GM12878 (cell line): ENCODE results near the gene CAMK4. TPM values are rescaled to one million over a fixed set of nuclear protein-coding genes. Genes with fewer than 3 reads are reported as not detected.
A peak's percentile ranks its signal among the peaks of the same experiment; 100 is the strongest.

Source experiments
- ATAC-seq: fragments of 200-7000 bp; cut with Tn5 transposase; 3 replicates; pipeline ENCODE4 v1.9.1; 2020; ENCODE audit warnings: mild to moderate bottlenecking, moderate library complexity
- BruUV-seq: library from RNA; stranded (reverse); fragments of 400-500 nt; replicated peaks from 2 replicates; lab custom pipeline; 2021; lab: Mats Ljungman, UMichigan
- CTCF ChIA-PET: fragments of 300-600 bp; sonication (Branson Sonifier 250); formaldehyde crosslinking; extraction: SDS; loops from one replicate; lab custom pipeline; 2021; ENCODE audit warnings: inconsistent platforms; lab: Yijun Ruan, JAX
- POLR2A ChIA-PET: fragments of 350-600 bp; formaldehyde crosslinking; extraction: SDS; loops from one replicate; lab custom pipeline; 2021; ENCODE audit warnings: inconsistent platforms; lab: Charles Lee
- RAD21 ChIA-PET: fragments of 300-600 bp; sonication (Branson Sonifier 250); formaldehyde crosslinking; loops from one replicate; lab custom pipeline; 2023; ENCODE audit warnings: antibody characterized with exemption; ENCODE audit not compliant: unreplicated experiment; lab: Charles Lee
- SMC1A ChIA-PET: fragments of 300-600 bp; sonication (Branson Sonifier 250); formaldehyde crosslinking; loops from one replicate; lab custom pipeline; 2023; ENCODE audit not compliant: unreplicated experiment, uncharacterized antibody; lab: Charles Lee
- DNase-seq: peaks from one replicate; pipeline ENCODE4 v3.0.0-alpha.2; 2011; ENCODE audit warnings: low read depth, low spot score
- FAIRE-seq: peaks from 3 replicates; lab custom pipeline; 2011; peaks lifted over from hg19 to GRCh38; lab: Jason Lieb, UNC
- H2AFZ ChIP-seq: 2 replicates; pipeline ENCODE4 v1.6.0; 2011; ENCODE audit warnings: low read depth, low read length, control low read depth; ENCODE audit not compliant: control insufficient read depth
- H3K27ac ChIP-seq: 2 replicates; pipeline ENCODE4 v1.5.1; 2011; ENCODE audit warnings: control low read depth; ENCODE audit not compliant: control insufficient read depth, insufficient read depth
- H3K27me3 ChIP-seq, 2 experiments: replicated peaks in 1 of 2; 2 replicates each; pipeline versions ENCODE4 v1.6.0 to v1.6.1; 2011; ENCODE audit warnings: low read length in 1 of 2; ENCODE audit not compliant: control insufficient read depth in 2 of 2, insufficient read depth in 2 of 2
- H3K36me3 ChIP-seq, 2 experiments: 2 replicates each; pipeline ENCODE4 v1.5.1; 2011; ENCODE audit warnings: low read length in 1 of 2; ENCODE audit not compliant: control insufficient read depth in 2 of 2, insufficient read depth in 2 of 2
- H3K4me1 ChIP-seq: 2 replicates; pipeline ENCODE4 v1.6.1; 2011; ENCODE audit warnings: mild to moderate bottlenecking, low read length, moderate library complexity, mixed read lengths; ENCODE audit not compliant: control insufficient read depth, insufficient read depth
- H3K4me2 ChIP-seq: 2 replicates; pipeline ENCODE4 v1.6.0; 2011; ENCODE audit warnings: control low read depth; ENCODE audit not compliant: control insufficient read depth, insufficient read depth
- H3K4me3 ChIP-seq: fragments of 200-600 bp; sonication (generic); 2 replicates; pipeline ENCODE4 v1.5.1; 2016
- H3K79me2 ChIP-seq: 2 replicates; pipeline ENCODE4 v1.6.0; 2011; ENCODE audit warnings: low read length; ENCODE audit not compliant: control insufficient read depth, insufficient read depth
- H3K9ac ChIP-seq: 2 replicates; pipeline ENCODE4 v1.8.0; 2011; ENCODE audit warnings: low read length, control low read depth, mixed read lengths; ENCODE audit not compliant: control insufficient read depth, insufficient read depth
- H3K9me3 ChIP-seq: replicated peaks from 3 replicates; pipeline ENCODE4 v1.5.1; 2011; ENCODE audit warnings: mild to moderate bottlenecking, low read length; ENCODE audit not compliant: control insufficient read depth, insufficient read depth
- H4K20me1 ChIP-seq: 2 replicates; pipeline ENCODE4 v1.6.0; 2011; ENCODE audit not compliant: control insufficient read depth, insufficient read depth
- ASH2L ChIP-seq: fragments of 300-600, 200-600 bp; sonication (generic); IDR thresholded peaks from 2 replicates; pipeline ENCODE4 v1.6.1; 2017; ENCODE audit warnings: low read depth, mild to moderate bottlenecking, borderline replicate concordance
- CTCF ChIP-seq, 3 experiments: IDR thresholded peaks in 2 of 3; conservative IDR thresholded peaks in 1 of 3; 2 replicates each; pipeline ENCODE4 v1.5.1; 2011; ENCODE audit warnings: low read depth in 3 of 3, low read length in 3 of 3, mild to moderate bottlenecking in 3 of 3, control low read depth in 2 of 3, moderate library complexity in 2 of 3, inconsistent platforms in 1 of 3, mixed read lengths in 1 of 3; ENCODE audit not compliant: control insufficient read depth in 2 of 3, insufficient read depth in 1 of 3; ENCODE audit errors: extremely low read depth in 1 of 3
- DPF2 ChIP-seq: fragments of 450-650 bp; IDR thresholded peaks from 2 replicates; pipeline ENCODE4 v1.6.1; 2017; ENCODE audit warnings: mild to moderate bottlenecking
- GABPA ChIP-seq: IDR thresholded peaks from 2 replicates; pipeline ENCODE4 v1.6.1; 2014; ENCODE audit warnings: antibody characterized with exemption, low read depth, mild to moderate bottlenecking, inconsistent platforms
- HCFC1 ChIP-seq: fragments of 150-350 bp; IDR thresholded peaks from 2 replicates; pipeline ENCODE4 v1.6.1; 2014; ENCODE audit warnings: low read length
- PML ChIP-seq: IDR thresholded peaks from 2 replicates; pipeline ENCODE4 v1.6.1; 2012; ENCODE audit warnings: low read length, inconsistent platforms
- RAD21 ChIP-seq: IDR thresholded peaks from 2 replicates; pipeline ENCODE4 v1.6.1; 2011; ENCODE audit warnings: mild to moderate bottlenecking, low read depth, low read length, moderate library complexity; ENCODE audit not compliant: insufficient read depth
- TCF12 ChIP-seq: IDR thresholded peaks from 2 replicates; pipeline ENCODE4 v1.6.1; 2011; ENCODE audit warnings: low read depth, mild to moderate bottlenecking, low read length
- YY1 ChIP-seq: IDR thresholded peaks from 2 replicates; pipeline ENCODE4 v1.6.1; 2011; ENCODE audit warnings: low read depth, mild to moderate bottlenecking, low read length
- ZNF687 ChIP-seq: fragments of 450-650 bp; IDR thresholded peaks from 2 replicates; pipeline ENCODE4 v1.6.1; 2017; ENCODE audit warnings: mild to moderate bottlenecking, moderate library complexity
- WGBS: methylation state at CpG from one replicate; pipeline ENCODE4 v1.1.6; 2016; ENCODE audit warnings: low lambda C conversion rate; ENCODE audit not compliant: insufficient replicate concordance, insufficient coverage; ENCODE audit errors: missing lambda C conversion rate; 5-methylcytosine and 5-hydroxymethylcytosine counted together
- in situ Hi-C: fragments of 300-500 bp; cut with MboI; formaldehyde crosslinking; loops from 9 replicates; pipeline ENCODE4 v1.14.3; 2018; ENCODE audit warnings: mixed read lengths
- intact Hi-C: fragments of 100-400 bp; cut with micrococcal nuclease; formaldehyde crosslinking; loops from one replicate; pipeline ENCODE4 v1.14.2; 2022; ENCODE audit not compliant: unreplicated experiment
- polyA plus RNA-seq, 11 experiments: library from polyadenylated mRNA; depleted of rRNA in 4 of 11; unstranded in 6 of 11; stranded (reverse) in 5 of 11; fragments of >200 nt; fragmentation: Nextera tagmentation in 4 of 11; fragmentation: Illumina TruSeq in 1 of 11; extraction: Ambion mirVana in 4 of 11; extraction: Trizol in 1 of 11; gene quantifications; 1 replicate in 1 of 11; 2 replicates in 10 of 11; pipeline versions ENCODE4 v1.2.1 to v1.2.3, GENCODE V29; 2011 to 2016; ENCODE audit warnings: inconsistent platforms in 2 of 11, missing spikeins in 2 of 11, low read depth in 1 of 11
- total RNA-seq, 4 experiments: library from RNA; depleted of rRNA in 3 of 4; stranded (reverse); fragments of >200 nt in 3 of 4; fragmentation: Illumina TruSeq in 1 of 4; extraction: Trizol in 1 of 4; gene quantifications; 2 replicates each; pipeline versions ENCODE4 v1.2.1 to v1.2.3, GENCODE V29; 2013 to 2021

Gene CAMK4
- total and polyA plus RNA-seq, 10 of the 15 experiments (the other 5 are each of a cell fraction or from before 2014, with no cell fraction given), result 13.3 to 51.9 (median 35.3) TPM

GRCh38 chr5:111478266-111478665, 254.1 kb downstream of the CAMK4 start:
- Histone ChIP-seq H3K4me2 (no peak overlapping the region), H3K4me1 (no peaks in the 10 kb centered on the region), H3K4me3 (no peak overlapping the region), H3K9ac (no peak overlapping the region), H3K36me3 (peaks cover 2 to 7% of the 10 kb centered on the region in 2 experiments), H3K79me2 (no peaks in the 10 kb centered on the region), H4K20me1 (no peaks in the 10 kb centered on the region), H2AFZ (no peak overlapping the region), H3K27ac (no peak overlapping the region), H3K9me3 (no peaks in the 10 kb centered on the region), H3K27me3 (no peaks in the 10 kb centered on the region)
- BruUV-seq, result no TSS peak
- RAD21 ChIA-PET, result interaction anchor here (0.8 to 1.7 kb wide), 3 partner anchors 53 to 322 kb away, joined by 3 to 7 read pairs (median 4); no protein-coding TSS in a partner anchor
- POLR2A ChIA-PET, result no interaction called here
- WGBS, result 100% methylated on average over 1 of the region's 1 CpG
- no peak for FAIRE-seq
- no peak for DNase-seq
- SMC1A ChIA-PET, result interaction anchor here (0.7 to 1.7 kb wide), 8 partner anchors 10 to 323 kb away, joined by 3 to 9 read pairs (median 4); no protein-coding TSS in a partner anchor
- in situ Hi-C loops (loop anchor here (10.0 kb wide), 1 partner anchor 313 kb away; no protein-coding TSS in a partner anchor), intact Hi-C loops (no loop called here)
- TF ChIP-seq RAD21, result peak; percentile 50
- TF ChIP-seq PML, result no peak
- peak in 1 of 3 experiments; percentile 15; a peak in 1 of 6 replicates for TF ChIP-seq CTCF (IDR thresholded peaks at IDR 0.05 in 2 of 3, conservative IDR thresholded peaks at IDR 0.05 in 1 of 3; ENCODE audit: control insufficient read depth in 2 of 3, extremely low read depth in 1 of 3, insufficient read depth in 1 of 3, low read depth in 3 of 3, low read length in 3 of 3)
- ATAC-seq, result no peak
- CTCF ChIA-PET, result interaction anchor here (0.9 to 1.8 kb wide), 10 partner anchors 8 to 320 kb away, joined by 3 to 8 read pairs (median 4); no protein-coding TSS in a partner anchor

GRCh38 chr5:111478898-111479297, 254.7 kb downstream of the CAMK4 start:
- H3K9ac ChIP-seq, result no peak overlapping the region
- intact Hi-C loops, result no loop called here
- peaks cover 3 to 9% of the 10 kb centered on the region in 2 experiments for H3K36me3 ChIP-seq
- no peaks in the 10 kb centered on the region for H3K9me3 ChIP-seq
- no peaks in the 10 kb centered on the region for H3K27me3 ChIP-seq
- H3K27ac ChIP-seq, result no peak overlapping the region
- in situ Hi-C loops, result loop anchor here (10.0 kb wide), 1 partner anchor 314 kb away; no protein-coding TSS in a partner anchor
- no peaks in the 10 kb centered on the region for H3K79me2 ChIP-seq
- 97% methylated on average over 2 of the region's 2 CpGs for WGBS
- no peak overlapping the region for H3K4me3 ChIP-seq
- BruUV-seq, result no TSS peak
- H3K4me1 ChIP-seq, result no peaks in the 10 kb centered on the region
- H3K4me2 ChIP-seq, result no peak overlapping the region
- ChIA-PET CTCF (interaction anchor here (0.9 to 1.8 kb wide), 5 partner anchors 9 to 320 kb away, joined by 3 to 8 read pairs (median 5); no protein-coding TSS in a partner anchor), POLR2A (no interaction called here), SMC1A (interaction anchor here (1.3 to 1.7 kb wide), 3 partner anchors 9 to 323 kb away, joined by 4 to 6 read pairs (median 4); no protein-coding TSS in a partner anchor), RAD21 (interaction anchor here (1.7 kb wide), 1 partner anchor 320 kb away, joined by 7 read pairs; no protein-coding TSS in a partner anchor)
- H4K20me1 ChIP-seq, result no peaks in the 10 kb centered on the region
- H2AFZ ChIP-seq, result no peak overlapping the region
- DNase-seq (no peak), FAIRE-seq (no peak), ATAC-seq (no peak)
- no peak for TF ChIP-seq YY1
- no peak for TF ChIP-seq ZNF687
- no peak for TF ChIP-seq GABPA
- no peak for TF ChIP-seq DPF2
- TF ChIP-seq ASH2L, result no peak
- TF ChIP-seq HCFC1, result no peak
- TF ChIP-seq TCF12, result no peak
